ENCODE results near the gene BORCS5.
"Not testable (repeated sequence)": the region's sequence is repeated elsewhere in the genome, so short reads cannot be mapped to it uniquely, and the experiment has no call there.

The BORCS5 gene

GRCh38 chr12:12356896-12357718, at the start of gene BORCS5:
TSS of gene BORCS5 (plus strand) at chr12:12357078. CDS start at chr12:12357452, 374 bp downstream.
- peak; percentile 95 for DNase-seq

- DNase-seq: not testable (repeated sequence)
Measured at GRCh38 chr12:12310695-12311094, 46.2 kb upstream of the BORCS5 start.

- no peak for DNase-seq
Measured at GRCh38 chr12:12315838-12316237, 41.0 kb upstream of the BORCS5 start.

- DNase-seq: no peak
Measured at GRCh38 chr12:12319451-12320183, 37.3 kb upstream of the BORCS5 start.

GRCh38 chr12:12323118-12323517, 33.8 kb upstream of the BORCS5 start:
- DNase-seq: no peak

GRCh38 chr12:12323591-12323990, 33.3 kb upstream of the BORCS5 start:
- no peak for DNase-seq

- no peak for DNase-seq
Measured at GRCh38 chr12:12326262-12326661, 30.6 kb upstream of the BORCS5 start.

- DNase-seq: peak; percentile 43
Measured at GRCh38 chr12:12327802-12328201, 29.1 kb upstream of the BORCS5 start.

- no peak for DNase-seq
Measured at GRCh38 chr12:12331244-12331771, 25.6 kb upstream of the BORCS5 start.

- DNase-seq: peak; percentile 63
Measured at GRCh38 chr12:12331896-12332295, 25.0 kb upstream of the BORCS5 start.

GRCh38 chr12:12333407-12334366, 23.2 kb upstream of the BORCS5 start:
- peak; percentile 93 for DNase-seq

GRCh38 chr12:12334367-12335040, 22.4 kb upstream of the BORCS5 start:
- peak; percentile 57 for DNase-seq

- DNase-seq: no peak
Measured at GRCh38 chr12:12336049-12336411, 20.8 kb upstream of the BORCS5 start.

- no peak for DNase-seq
Measured at GRCh38 chr12:12336511-12336910, 20.4 kb upstream of the BORCS5 start.

- DNase-seq: no peak
Measured at GRCh38 chr12:12338527-12339168, 18.2 kb upstream of the BORCS5 start.

GRCh38 chr12:12349711-12350665, 6.9 kb upstream of the BORCS5 start, which contains the start of gene MANSC1:
TSS of gene MANSC1 (minus strand) at chr12:12350242. CDS start at chr12:12343314, 6,928 bp downstream.
- DNase-seq: peak; percentile 43

GRCh38 chr12:12350868-12351463, 5.9 kb upstream of the BORCS5 start:
- no peak for DNase-seq

- not testable (repeated sequence) for DNase-seq
Measured at GRCh38 chr12:12351468-12352185, 5.3 kb upstream of the BORCS5 start.

- no peak for DNase-seq
Measured at GRCh38 chr12:12353276-12353675, 3.6 kb upstream of the BORCS5 start.
